HG03108 (cell line): ENCODE data around the gene STX1B.
"Not testable (repeated sequence)": the region's sequence is repeated elsewhere in the genome, so short reads cannot be mapped to it uniquely, and the experiment has no call there.

Experiments
- ATAC-seq: cut with Tn5 transposase; IDR thresholded peaks from one replicate; pipeline ENCODE4 v1.9.1; 2021; ENCODE audit warnings: moderate library complexity; ENCODE audit not compliant: unreplicated experiment

STX1B gene

DNA sequence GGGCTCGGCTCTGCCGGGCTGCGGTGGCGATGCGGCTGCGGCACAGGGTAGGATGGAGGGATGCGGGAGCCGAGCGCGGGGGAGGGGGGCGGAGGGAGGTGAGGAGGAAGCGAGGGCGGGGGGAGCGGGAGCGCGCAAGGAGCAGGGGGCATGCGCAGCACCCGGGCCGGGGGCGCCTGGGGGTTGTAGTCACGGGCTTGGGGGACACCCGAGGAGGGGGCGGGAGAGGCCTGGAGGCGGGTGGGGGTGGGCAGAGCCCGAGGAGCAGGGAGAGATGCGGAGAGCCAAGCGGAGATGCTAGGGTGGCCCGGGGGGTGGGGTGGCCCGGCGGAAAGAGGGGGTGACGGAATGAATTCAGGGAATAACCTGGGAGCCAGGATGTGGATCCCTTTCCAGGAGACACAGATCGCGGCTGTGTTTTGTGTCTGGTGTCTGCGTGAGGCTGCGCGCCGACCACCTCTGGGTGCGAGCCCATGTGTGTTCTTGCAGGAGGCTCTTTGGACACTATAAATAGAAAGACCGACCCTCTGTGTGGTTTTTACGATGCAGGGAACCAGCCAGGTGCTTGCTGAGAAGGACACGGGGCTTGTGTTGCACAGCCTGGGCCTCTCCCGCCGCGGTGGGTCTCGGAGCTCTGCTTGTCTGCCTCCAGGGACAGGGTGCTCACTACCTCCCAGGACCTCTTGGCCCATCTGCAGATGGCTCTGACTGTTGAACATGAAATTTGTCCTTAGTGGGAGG, at the start of gene STX1B:
Gene STX1B (minus strand): TSS at position 54 of the 741 bp plus-strand sequence. CDS start 242 bp downstream, outside the sequence.
- ATAC-seq: no peak

DNA sequence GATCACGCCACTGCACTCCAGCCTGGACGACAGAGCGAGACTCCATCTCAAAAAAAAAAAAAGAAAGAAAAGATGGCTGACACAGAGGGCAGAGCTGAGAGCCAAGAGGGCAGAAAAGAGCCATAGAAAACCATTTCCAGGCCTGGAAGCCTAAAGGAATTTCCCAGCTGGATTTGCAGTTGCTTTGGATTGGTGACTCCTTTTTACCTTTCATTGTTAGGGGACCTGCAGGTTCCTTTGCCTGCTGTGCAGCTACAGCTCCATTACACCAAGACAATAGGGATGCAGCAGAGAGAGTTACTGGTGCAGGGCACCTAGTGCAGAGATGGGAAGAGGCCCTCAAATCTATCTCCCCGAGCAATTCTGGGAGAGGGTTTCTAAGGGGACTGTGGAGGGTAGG, 45.2 kb upstream of the STX1B start:
- ATAC-seq: no peak

DNA sequence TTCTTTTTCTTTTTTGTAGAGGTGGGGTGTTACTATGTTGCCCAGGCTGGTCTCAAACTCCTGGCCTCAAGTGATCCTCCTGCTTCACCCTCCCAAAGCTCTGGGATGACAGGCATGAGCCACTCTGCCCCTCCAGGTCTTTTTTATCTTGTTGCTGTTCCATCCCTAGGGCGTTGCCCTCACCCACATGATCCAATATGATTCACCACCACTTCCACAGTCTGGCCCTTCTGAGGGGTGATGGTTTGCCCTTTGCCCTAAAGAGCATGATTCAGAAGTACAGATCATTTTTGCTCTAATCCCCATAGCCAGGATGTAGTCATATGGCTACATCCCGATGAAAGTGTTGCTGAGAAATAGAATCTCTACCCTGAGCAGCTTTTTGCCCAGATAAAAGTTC, 41.7 kb upstream of the STX1B start:
- no peak for ATAC-seq

DNA sequence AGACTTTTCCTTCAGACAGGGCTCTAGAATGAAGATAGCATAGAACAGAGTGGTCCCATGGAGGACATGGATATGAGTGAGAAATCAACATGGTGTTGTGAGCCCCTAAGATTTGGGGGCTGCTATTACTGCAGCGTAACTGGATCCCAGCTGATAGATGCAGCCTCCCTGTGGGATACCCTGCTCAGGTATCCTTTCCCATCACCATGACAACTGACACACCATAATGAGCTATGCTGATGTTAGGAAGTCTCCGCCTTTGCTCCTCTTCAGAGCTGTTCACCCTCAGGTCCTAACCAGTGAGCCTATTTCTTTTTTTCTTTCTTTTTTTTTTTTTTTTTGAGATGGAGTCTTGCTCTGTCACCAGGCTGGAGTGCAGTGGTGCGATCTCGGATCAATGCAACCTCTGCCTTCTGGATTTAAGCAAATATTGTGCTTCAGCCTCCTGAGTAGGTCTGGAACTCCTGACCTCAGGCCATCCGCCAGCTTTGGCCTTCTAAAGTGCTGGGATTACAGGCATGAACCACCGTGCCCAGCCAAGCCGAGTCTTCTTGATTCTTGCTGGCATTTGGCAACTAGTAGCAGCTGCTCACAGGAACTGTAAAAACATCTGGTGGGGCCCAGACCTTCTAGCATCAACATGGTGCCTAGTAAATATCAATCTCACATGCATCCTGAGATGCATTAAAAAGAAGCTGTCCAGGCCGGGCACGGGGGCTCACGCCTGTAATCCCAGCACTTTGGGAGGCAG, 40.0 kb upstream of the STX1B start:
- ATAC-seq: no peak

DNA sequence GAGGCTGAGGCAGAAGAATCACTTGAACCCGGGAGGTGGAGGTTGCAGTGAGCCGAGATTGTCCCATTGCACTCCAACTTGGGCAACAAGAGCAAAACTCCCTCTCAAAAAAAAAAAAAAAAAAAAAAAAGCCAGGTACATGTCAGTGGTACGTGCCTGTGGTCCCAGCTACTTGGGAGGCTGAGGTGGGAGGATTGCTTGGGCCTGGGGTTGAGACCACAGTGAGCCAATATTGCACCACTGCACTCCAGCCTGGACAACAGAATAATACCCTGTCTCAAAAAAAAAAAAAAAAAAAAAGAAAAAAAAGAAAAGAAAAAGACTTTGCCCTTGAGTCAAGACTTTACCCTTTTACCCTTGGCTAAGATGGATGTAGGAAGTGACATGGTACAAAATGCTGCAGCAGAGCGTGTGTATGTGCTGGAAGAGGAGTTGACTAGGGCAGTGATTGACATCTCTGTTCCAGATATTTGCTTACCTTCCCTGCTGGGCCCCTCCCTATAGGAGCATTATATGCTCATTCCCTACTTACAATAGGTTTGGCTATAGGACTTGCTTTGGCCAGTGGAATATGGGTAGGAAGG, 33.6 kb upstream of the STX1B start:
- no peak for ATAC-seq

DNA sequence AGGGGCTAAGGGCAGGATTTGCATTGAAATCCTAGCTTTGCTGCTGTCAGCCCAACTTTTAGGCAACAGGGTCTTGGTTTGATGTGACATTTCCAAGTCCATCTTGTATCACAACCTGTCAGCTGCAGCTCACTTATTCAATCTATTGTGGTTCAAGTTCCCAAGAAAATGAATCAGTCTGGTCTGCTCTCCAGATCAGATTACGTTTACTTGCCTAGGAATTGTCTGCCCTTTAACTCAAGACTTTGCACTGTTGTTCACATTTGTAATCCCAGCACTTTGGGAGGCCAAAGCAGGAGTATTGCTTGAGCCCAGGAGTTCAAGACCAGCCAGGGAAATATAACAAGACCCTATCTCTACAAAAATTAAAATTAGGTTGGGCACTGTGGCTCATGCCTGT, 32.9 kb upstream of the STX1B start:
- no peak for ATAC-seq

DNA sequence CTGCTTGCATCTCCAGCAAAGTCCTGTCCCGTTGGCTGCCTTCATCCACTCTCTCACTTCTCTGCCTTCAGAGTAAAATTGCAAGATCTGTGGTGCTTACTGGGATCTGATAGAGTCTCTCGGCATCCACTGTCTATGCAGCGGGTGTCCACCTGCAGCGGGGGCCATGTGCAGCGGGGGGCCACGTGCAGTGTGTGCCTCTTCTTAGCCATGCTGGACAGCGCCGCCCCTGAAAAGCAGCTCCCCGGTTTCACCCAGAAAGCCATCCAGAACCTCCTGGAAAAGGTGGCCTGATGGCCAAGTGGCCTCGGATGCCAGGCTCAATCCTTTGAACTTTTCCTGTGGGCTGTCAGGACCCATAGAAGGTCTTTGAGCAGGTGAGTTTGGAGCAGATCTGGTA, 32.4 kb upstream of the STX1B start:
- ATAC-seq: no peak

DNA sequence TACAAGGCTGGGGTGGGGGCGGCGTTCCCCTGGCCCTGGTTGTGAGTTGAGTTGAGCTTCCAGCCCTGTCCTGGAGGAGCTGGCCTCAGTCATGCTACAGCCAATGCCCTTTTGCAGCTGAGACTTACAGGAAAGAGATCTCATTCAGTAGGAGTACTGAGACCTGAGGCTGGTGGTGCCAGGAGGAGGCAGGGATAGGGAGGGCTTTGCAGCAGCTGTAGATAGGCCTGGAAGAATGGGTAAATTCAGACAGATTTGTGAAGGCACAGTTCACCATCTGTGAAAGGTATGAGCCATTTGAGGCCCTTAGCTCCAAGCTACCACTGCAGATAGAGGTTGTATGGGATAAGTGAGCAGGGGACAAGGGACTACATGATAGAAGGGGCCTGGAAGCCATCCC, 28.6 kb upstream of the STX1B start:
- no peak for ATAC-seq

DNA sequence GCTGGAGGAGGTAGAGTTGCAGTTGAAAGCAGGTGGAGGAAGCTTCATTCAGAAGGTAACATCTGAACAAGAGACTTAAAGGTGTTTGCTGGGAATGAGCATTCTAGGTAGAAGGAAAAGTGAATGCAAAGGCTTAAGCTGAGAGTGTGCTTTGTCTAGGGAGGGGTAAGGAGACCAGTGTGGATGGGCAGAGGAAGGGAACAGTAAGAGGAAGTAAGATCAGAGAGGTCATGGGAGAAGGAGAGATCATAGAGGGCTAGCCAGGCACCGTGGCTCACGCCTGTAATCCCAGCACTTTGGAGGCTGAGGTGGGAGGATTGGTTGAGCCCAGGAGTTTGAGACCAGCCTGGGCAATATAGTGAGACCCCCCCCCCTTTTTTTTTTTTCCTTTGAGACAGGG, 26.3 kb upstream of the STX1B start:
- ATAC-seq: no peak

DNA sequence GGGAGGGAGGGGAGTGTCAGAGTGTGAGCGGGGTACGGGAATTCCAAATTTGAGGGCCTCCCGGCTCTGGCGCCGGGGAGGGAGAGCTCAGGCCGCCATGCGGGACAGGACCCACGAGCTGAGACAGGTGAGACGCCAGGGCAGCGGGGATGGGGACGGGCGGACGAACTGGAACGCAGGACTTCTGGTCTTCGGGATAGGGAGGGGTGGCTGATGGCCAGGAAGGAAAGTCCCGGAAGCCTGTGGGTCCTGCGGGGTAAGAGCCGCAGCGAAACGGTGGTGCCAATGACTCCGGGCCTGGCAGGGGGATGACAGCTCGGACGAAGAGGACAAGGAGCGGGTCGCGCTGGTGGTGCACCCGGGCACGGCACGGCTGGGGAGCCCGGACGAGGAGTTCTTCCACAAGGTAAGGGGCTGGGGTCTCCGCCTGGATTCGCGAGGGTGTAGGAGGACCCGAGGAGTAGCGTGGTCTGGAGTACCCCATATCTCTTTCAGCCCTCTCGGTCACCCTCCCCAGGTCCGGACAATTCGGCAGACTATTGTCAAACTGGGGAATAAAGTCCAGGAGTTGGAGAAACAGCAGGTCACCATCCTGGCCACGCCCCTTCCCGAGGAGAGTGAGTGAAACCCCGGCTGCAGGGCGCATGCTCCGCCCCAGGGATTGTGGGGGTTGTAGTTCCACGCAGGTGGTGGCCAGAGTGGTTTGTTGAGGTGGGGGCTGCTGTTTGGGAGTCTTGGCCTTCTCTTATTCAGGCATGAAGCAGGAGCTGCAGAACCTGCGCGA, 23.5 kb upstream of the STX1B start:
- peak; percentile 50 for ATAC-seq

DNA sequence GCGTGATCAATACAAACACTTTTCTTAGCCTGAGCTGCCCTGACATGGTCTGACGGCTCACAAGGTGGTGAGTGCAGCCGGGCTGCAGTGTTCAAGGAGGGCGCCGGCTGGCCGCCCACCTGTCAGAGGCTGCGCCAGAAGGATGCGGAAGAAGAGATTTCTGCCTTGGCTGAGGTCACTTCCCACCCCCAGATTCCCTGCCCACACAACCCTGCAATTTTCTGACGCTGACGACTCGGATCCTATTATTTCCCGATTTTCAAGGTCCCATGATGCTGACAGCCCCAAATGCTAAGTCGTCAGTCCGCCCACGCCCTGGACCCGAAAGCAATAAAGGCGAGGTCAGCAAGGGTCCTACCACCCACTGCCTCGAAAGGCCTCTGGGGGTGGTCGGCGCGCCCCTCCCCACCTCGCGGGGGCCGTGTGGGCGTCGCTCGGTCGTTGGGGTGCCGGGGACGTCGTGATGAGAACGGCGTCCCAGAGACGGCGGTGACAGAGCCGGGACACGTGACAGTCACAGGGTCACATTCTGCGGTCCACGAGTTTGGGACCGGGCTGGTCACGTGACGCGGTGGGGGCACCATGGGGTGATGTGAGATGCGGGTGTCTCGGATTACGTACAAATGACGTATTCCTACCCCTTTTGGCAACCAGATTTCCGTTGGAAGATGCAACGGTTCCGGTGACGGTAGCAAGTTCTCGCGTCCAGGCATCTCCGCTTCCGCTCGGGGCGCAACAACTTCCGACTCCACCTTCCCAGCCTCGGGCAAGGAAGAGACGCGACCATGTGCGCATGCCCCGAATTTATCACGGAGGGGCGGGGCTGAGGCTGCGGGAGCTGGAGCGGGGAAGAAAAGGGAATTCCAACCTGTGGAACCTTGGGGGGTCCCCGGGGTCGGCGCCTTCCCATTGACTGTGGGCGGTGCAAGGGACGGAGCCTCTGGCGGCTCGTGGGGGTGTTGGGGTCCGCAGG, 22.6 kb upstream of the STX1B start, which contains the start of gene STX4:
Gene STX4 (plus strand): TSS at position 823 of the 973 bp plus-strand sequence. CDS start 248 bp downstream, outside the sequence.
- peak; percentile 81 for ATAC-seq

DNA sequence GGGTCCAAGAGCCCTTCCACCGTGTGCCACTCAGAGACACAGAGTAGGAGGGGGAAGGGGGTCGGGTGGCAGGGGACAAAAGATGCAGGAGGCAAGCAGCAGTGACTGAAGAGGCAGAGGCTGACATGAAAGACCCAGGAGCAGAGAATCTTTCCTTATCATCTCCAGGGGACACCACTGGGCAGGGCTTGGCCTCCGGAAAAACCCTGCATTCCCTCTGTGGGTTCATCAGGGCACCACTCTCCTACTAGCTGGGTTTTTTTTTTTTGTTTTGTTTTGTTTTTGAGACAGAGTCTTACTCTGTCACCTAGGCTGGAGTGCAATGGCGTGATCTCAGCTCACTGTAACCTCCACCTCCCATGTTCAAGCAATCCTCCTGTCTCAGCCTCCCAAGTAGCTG, 20.8 kb upstream of the STX1B start:
- ATAC-seq: no peak

DNA sequence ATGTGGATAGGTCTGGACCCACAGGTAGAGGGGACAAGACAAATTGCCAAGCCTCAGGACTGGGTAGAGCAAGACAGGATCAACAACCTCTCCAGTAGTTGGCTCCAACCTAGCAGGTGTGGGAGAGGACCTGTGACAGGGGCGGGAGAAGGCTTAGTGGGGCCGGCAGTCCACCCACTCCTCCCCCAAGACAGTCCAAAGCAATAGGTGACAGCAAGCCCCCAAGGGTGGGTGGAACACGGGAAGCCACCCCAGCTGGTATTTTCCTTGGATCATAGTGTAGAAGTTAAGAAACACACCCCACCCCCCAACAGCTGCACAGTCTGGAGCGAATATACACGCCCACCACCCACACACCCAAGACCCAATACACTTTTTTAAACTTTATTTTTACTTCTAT, 18.8 kb upstream of the STX1B start:
- ATAC-seq: no peak

DNA sequence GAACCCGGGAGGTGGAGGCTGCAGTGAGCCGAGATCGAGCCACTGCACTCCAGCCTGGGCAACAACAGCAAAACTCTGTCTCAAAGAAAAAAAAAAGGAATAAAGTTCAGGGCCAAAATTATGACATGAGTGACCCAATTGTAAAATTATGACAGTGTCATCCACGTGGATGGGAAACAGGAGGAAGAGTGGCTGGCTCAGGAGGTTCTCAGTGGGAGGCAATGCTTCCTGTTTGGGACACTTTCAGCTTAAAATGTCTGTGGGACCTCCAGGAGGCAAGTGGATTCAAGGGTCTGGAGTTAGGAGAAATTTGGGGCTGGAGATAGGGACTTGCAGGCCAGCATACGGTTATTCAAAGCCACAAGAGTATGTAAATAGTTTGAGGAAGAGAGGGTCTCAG, 14.9 kb upstream of the STX1B start:
- no peak for ATAC-seq

DNA sequence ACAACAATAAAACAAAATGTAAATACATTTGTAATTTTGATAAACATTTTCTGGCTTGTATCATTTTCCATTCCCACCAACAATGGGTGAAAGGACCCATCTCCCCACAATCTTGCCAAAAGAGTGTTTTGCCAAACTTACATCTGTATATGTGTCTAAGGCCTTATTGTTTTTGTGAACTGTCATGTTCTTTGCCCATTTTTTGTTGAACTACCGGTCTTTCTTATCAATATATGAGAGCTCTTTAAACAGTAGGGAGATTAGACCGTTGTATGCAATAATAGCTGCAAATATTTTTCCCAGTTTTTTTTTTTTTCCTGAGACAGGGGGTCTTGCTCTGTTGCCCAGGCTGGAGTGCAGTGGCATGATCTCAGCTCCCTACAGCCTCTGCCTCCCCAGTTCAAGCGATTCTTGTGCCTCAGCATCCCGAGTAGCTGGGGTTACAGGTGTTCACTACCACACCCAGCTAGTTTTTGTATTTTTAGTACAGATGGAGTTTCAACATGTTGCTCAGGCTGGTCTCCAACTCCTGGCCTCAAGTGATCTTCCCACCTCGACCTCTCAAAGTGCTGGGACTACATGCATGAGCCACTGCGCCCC, 13.3 kb upstream of the STX1B start:
- no peak for ATAC-seq

DNA sequence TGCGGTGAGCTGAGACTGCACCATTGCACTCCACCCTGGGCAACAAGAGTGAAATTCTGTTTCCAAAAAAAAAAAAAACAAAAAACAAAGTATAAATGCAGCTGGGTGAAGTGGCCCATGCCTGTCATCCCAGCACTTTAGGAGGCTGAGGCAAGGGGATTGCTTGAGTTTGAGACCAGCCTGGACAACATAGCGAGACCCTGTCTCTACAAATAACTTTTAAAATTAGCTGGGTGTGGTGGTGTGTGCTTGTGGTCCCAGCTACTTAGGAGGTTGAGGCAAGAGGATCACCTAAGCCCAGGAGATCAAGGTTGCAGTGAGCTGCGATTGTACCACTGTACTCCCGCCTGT, 12.8 kb upstream of the STX1B start:
- no peak for ATAC-seq

DNA sequence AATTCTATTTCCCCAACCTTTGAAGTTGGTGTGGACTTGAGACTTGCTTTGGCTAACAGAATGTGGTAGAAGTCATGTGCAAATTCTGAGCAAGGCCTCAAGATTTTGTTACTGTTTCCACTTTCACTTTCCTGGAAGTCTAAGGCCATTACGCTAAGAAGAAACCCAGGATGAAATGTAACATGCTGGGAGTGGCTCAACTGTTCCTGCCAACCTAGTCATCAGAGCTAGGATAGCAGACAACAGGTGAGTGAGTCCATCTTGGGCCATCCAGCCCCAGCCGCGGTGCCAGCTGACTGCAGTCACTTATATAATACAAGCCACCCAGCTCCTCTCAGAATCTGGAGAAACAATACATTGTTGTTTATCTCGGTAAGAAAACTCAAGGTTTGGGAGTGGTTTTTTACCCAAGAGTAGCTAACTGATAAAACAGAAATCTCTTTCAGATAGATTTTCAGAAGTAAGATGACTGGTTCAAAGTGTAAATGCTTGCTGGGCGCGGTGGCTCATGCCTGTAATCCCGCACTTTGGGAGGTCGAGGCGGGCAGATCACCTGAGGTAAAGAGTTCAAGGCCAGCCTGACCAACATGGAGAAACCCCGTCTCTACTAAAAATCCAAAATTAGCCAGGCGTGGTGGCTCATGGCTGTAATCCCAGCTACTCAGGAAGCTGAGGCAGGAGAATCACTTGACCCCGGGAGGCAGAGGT, 12.3 kb upstream of the STX1B start:
- ATAC-seq: no peak

DNA sequence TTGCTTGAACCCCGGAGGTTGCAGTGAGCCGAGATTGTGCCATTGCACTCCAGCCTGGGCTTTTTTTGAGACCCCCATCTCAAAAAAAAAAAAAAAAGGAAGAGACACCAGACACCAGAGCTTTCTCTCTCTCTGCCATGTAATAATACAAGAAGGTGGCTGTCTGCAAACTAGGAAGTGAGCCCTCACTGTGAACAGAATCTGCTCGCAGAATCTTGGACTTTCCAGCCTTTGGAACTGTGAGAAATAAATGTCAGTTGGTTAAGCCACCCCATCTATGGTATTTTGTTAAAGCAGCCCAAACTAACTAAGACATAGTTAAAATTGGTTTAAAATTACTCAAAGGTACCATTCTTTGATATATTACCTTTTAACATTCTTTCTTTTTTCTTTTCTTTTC, 10.1 kb upstream of the STX1B start:
- ATAC-seq: no peak

DNA sequence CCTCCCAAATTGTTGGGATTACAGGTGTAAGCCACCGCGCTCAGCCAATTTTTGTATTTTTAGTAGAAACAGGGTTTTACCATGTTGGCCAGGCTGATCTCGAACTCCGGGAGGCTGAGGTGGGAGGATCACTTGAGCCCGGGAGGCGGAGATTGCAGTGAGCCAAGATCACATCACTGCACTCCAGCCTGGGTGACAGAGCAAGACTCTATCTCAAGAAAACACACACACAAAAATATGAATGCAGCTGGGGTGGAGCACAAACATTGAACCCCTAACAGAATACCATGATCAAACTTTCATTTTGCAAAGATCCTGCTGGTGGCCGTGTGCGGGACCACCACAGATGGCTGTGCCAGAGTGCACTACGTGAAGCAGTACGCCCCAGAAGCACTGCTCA, 7.3 kb upstream of the STX1B start:
- not testable (repeated sequence) for ATAC-seq
